ENCODE measurements around the gene CCL22. TPM values are rescaled to one million over a fixed set of nuclear protein-coding genes. Genes with fewer than 3 reads are reported as not detected.

Gene CCL22
- total and polyA plus RNA-seq, 2 experiments from 2014 or later: 0.13 TPM; not detected in 1

GRCh38 chr16:57348327-57348726 is 10.3 kb upstream of the CCL22 start:
- no peaks in the 10 kb centered on the region for H3K79me2 ChIP-seq
- H4K20me1 ChIP-seq (ENCODE audit: insufficient read depth, poor library complexity, severe bottlenecking): no peaks in the 10 kb centered on the region
- H3K4me2 ChIP-seq: no peak overlapping the region
- no peak for DNase-seq (ENCODE audit: low spot score)
- H3K4me1 ChIP-seq (ENCODE audit: insufficient read depth): no peaks in the 10 kb centered on the region
- H3K4me3 ChIP-seq: no peak overlapping the region
- H3K27me3 ChIP-seq: peaks cover 2% of the 10 kb centered on the region
- WGBS (ENCODE audit: low lambda C conversion rate, missing lambda C conversion rate): 87% methylated on average over 2 of the region's 2 CpGs
- TF ChIP-seq CTCF (IDR thresholded peaks at IDR 0.05; ENCODE audit: poor library complexity): no peak
- TF ChIP-seq EZH2 (IDR thresholded peaks at IDR 0.05; ENCODE audit: borderline replicate concordance): no peak
- H3K27ac ChIP-seq: no peak overlapping the region
- no peak overlapping the region for H2AFZ ChIP-seq
- no peaks in the 10 kb centered on the region for H3K9me3 ChIP-seq (ENCODE audit: low read depth)
- no peaks in the 10 kb centered on the region for H3K9me2 ChIP-seq (replicated peaks; ENCODE audit: insufficient read depth)
- H3K36me3 ChIP-seq (replicated peaks; ENCODE audit: insufficient read depth, low read depth): no peaks in the 10 kb centered on the region

- no peaks in the 10 kb centered on the region for H3K4me1 ChIP-seq (ENCODE audit: insufficient read depth)
- peaks cover 2% of the 10 kb centered on the region for H3K27me3 ChIP-seq
- H3K27ac ChIP-seq: no peak overlapping the region
- H3K9me3 ChIP-seq (ENCODE audit: low read depth): no peaks in the 10 kb centered on the region
- H2AFZ ChIP-seq: no peak overlapping the region
- DNase-seq (ENCODE audit: low spot score): no peak
- no peaks in the 10 kb centered on the region for H3K36me3 ChIP-seq (replicated peaks; ENCODE audit: insufficient read depth, low read depth)
- TF ChIP-seq EZH2phosphoT487 (IDR thresholded peaks at IDR 0.05; ENCODE audit: low read depth, severe bottlenecking, unreplicated experiment) (no peak), CTCF (IDR thresholded peaks at IDR 0.05; ENCODE audit: poor library complexity) (no peak), EZH2 (IDR thresholded peaks at IDR 0.05; ENCODE audit: borderline replicate concordance) (no peak)
- no peaks in the 10 kb centered on the region for H3K79me2 ChIP-seq
- no peak overlapping the region for H3K4me3 ChIP-seq
- H4K20me1 ChIP-seq (ENCODE audit: insufficient read depth, poor library complexity, severe bottlenecking): no peaks in the 10 kb centered on the region
- H3K4me2 ChIP-seq: no peak overlapping the region
- H3K9me2 ChIP-seq (replicated peaks; ENCODE audit: insufficient read depth): no peaks in the 10 kb centered on the region
- 70% methylated on average over 12 of the region's 14 CpGs for WGBS (ENCODE audit: low lambda C conversion rate, missing lambda C conversion rate)
Observed at GRCh38 chr16:57349212-57350031, 9.2 kb upstream of the CCL22 start.

GRCh38 chr16:57352636-57353047 is 5.9 kb upstream of the CCL22 start:
- WGBS (ENCODE audit: low lambda C conversion rate, missing lambda C conversion rate): 83% methylated on average over 6 of the region's 6 CpGs
- no peak overlapping the region for H3K4me2 ChIP-seq

More at GRCh38 chr16:57352636-57353047, 5.9 kb upstream of the CCL22 start:
- Histone ChIP-seq H2AFZ (no peak overlapping the region), H3K4me1 (ENCODE audit: insufficient read depth) (no peaks in the 10 kb centered on the region), H4K20me1 (ENCODE audit: insufficient read depth, poor library complexity, severe bottlenecking) (no peaks in the 10 kb centered on the region), H3K4me3 (no peak overlapping the region), H3K79me2 (no peaks in the 10 kb centered on the region), H3K27me3 (peaks cover 2% of the 10 kb centered on the region), H3K27ac (no peak overlapping the region), H3K9me2 (replicated peaks; ENCODE audit: insufficient read depth) (no peaks in the 10 kb centered on the region), H3K36me3 (replicated peaks; ENCODE audit: insufficient read depth, low read depth) (no peaks in the 10 kb centered on the region), H3K9me3 (ENCODE audit: low read depth) (no peaks in the 10 kb centered on the region)
- no peak for DNase-seq (ENCODE audit: low spot score)
- TF ChIP-seq CTCF (IDR thresholded peaks at IDR 0.05; ENCODE audit: poor library complexity): no peak
